ENCODE results near the gene PGM5.
"Not testable (repeated sequence)": the region's sequence is repeated elsewhere in the genome, so short reads cannot be mapped to it uniquely, and the experiment has no call there.

DNA sequence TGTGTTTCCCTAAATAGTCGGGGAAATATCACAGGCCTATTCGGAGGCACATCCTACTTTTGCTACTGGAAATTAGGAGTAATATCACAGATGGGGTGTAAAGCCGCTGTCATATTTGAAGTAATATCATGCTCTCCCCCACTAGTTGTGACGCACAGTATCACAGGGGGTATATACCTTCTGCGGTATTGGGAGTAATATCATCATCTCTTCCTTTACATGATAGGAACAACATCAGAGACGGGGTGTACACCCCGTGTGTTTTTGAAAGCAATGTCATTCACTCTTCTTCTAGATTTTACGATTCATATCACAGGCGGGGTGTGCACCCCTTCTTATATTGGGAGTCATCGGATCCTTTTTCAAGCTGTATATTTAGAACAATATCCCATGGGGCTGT, 38.2 kb upstream of the PGM5 start:
- TF ChIP-seq, protein P1, sequence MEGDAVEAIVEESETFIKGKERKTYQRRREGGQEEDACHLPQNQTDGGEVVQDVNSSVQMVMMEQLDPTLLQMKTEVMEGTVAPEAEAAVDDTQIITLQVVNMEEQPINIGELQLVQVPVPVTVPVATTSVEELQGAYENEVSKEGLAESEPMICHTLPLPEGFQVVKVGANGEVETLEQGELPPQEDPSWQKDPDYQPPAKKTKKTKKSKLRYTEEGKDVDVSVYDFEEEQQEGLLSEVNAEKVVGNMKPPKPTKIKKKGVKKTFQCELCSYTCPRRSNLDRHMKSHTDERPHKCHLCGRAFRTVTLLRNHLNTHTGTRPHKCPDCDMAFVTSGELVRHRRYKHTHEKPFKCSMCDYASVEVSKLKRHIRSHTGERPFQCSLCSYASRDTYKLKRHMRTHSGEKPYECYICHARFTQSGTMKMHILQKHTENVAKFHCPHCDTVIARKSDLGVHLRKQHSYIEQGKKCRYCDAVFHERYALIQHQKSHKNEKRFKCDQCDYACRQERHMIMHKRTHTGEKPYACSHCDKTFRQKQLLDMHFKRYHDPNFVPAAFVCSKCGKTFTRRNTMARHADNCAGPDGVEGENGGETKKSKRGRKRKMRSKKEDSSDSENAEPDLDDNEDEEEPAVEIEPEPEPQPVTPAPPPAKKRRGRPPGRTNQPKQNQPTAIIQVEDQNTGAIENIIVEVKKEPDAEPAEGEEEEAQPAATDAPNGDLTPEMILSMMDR (IDR thresholded peaks at IDR 0.05), result not testable (repeated sequence)
- TF ChIP-seq POLR2A (IDR thresholded peaks at IDR 0.05), result not testable (repeated sequence)
